GM13977 (cell line): ENCODE data around the gene RBM44.

Source experiments
- DNase-seq: peaks from one replicate; pipeline ENCODE4 v3.0.0; 2012; ENCODE audit warnings: low spot score
- CTCF ChIP-seq: IDR thresholded peaks from 2 replicates; pipeline ENCODE4 v1.5.1; 2012; ENCODE audit warnings: mild to moderate bottlenecking, control low read depth; ENCODE audit not compliant: insufficient read depth; ENCODE audit errors: extremely low read depth, missing control alignments
- in situ Hi-C: fragments of 300-500 bp; cut with MboI; formaldehyde crosslinking; loops from one replicate; pipeline ENCODE4 v1.12.0; 2022; ENCODE audit warnings: low sequenced_read_pairs, low pct_unique_long_range_greater_than_20kb, mixed read lengths, inconsistent platforms; ENCODE audit not compliant: unreplicated experiment

RBM44 gene

GRCh38 chr2:237820421-237820820 lies 21.8 kb downstream of the RBM44 start:
- in situ Hi-C loops = no loop called here
- TF ChIP-seq CTCF = no peak
- DNase-seq = no peak

GRCh38 chr2:237823544-237823943 lies 25.0 kb downstream of the RBM44 start:
- no peak for TF ChIP-seq CTCF
- in situ Hi-C loops = no loop called here
- DNase-seq = no peak

- no peak for DNase-seq
Measured at GRCh38 chr2:237824085-237824484, 25.5 kb downstream of the RBM44 start.

GRCh38 chr2:237827421-237827987 lies 28.9 kb downstream of the RBM44 start:
- in situ Hi-C loops = no loop called here
- no peak for TF ChIP-seq CTCF
- no peak for DNase-seq

More at GRCh38 chr2:237824085-237824484, 25.5 kb downstream of the RBM44 start:
- no peak for TF ChIP-seq CTCF
- in situ Hi-C loops = no loop called here

- no peak for DNase-seq
- in situ Hi-C loops = no loop called here
- no peak for TF ChIP-seq CTCF
Measured at GRCh38 chr2:237830522-237830921, 31.9 kb downstream of the RBM44 start.

- DNase-seq = no peak
- in situ Hi-C loops = no loop called here
Measured at GRCh38 chr2:237833546-237833945, 35.0 kb downstream of the RBM44 start.

More at GRCh38 chr2:237833546-237833945, 35.0 kb downstream of the RBM44 start:
- TF ChIP-seq CTCF = no peak
